Right kidney (tissue), 9 donors: ENCODE measurements around the gene PRAMEF27.
"Not testable (repeated sequence)": the region's sequence is repeated elsewhere in the genome, so short reads cannot be mapped to it uniquely, and the experiment has no call there.

Source experiments
- DNase-seq: peaks from one replicate; pipeline ENCODE4 v3.0.0-alpha.2; 2016
- long read RNA-seq, 8 donors: transcript quantifications; one replicate each; lab custom pipeline, GENCODE V29; 2026

The PRAMEF27 gene
- long read RNA-seq, donor 1, result 0 reads
- long read RNA-seq, donor 2, result 0 reads
- long read RNA-seq, donor 3, result 0 reads
- long read RNA-seq, donor 4, result 0 reads
- long read RNA-seq, donor 5, result 0 reads
- long read RNA-seq, donor 6, result 0 reads
- long read RNA-seq, donor 7, result 0 reads
- long read RNA-seq, donor 8, result 0 reads

DNA sequence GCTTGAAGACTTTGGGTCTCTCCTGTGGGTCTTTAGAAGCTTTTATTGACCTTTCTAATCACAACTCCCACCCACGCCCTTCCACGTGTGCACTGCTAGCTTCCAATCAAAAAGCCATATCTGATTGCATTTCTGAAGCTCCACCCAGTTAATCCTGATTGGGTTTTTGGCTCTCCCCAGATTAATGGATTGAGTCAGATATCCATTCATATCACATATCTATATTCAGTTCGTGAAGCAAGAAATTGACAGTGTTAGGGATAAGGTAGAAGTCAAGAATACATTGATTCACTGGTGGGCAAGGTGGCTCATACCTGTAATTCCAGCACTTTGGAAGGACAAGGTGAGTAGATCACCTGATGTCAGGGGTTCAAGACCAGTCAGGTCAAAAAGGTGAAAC is at the start of gene PRAMEF27:
Gene PRAMEF27, minus strand, starts transcription at position 101 of the 400 bp plus-strand sequence. CDS start 2,916 bp downstream, outside the sequence.
- DNase-seq, result not testable (repeated sequence)

DNA sequence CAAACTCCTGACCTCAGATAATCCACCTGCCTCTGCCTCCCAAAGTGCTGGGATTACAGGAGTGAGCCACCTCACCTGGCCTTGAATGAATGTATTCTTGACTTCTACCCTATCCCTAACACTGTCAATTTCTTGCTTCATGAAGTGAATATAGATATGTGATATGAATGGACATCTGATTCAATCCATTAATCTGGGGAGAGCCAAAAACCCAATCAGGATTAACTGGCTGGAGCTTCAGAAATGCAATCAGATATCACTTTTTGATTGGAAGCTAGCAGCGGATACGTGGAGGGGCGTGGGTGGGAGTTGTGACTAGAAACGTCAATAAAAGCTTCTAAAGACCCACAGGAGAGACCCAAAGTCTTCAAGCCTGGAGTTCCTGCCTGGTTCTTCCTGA is 14.1 kb upstream of the PRAMEF27 start, which contains the start of gene PRAMEF25:
Gene PRAMEF25, plus strand, starts transcription at position 301 of the 400 bp plus-strand sequence. CDS start 2,920 bp downstream, outside the sequence.
- DNase-seq, result not testable (repeated sequence)

DNA sequence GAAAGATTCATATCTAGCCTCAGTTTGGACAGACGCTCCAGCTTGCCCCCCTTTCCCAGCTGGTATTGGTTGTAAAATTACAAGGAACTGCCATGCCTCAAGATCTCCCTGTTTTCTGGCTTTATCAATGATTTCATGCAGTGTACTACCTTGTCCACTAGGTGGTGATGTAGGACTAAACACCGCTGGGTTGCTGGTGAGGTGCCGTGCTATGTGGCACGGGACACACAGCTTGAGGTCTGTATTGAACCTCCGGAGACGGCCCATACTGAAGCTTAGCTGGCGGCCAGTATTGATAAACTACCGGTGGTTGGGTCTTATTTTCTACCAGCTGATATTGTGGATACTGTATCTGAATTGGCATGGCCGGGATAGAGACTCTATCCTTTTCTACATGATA is 36.5 kb downstream of the PRAMEF27 start:
- DNase-seq, result not testable (repeated sequence)

GRCh38 chr1:13011932-13012331 is 44.4 kb downstream of the PRAMEF27 start:
- DNase-seq, result not testable (repeated sequence)

DNA sequence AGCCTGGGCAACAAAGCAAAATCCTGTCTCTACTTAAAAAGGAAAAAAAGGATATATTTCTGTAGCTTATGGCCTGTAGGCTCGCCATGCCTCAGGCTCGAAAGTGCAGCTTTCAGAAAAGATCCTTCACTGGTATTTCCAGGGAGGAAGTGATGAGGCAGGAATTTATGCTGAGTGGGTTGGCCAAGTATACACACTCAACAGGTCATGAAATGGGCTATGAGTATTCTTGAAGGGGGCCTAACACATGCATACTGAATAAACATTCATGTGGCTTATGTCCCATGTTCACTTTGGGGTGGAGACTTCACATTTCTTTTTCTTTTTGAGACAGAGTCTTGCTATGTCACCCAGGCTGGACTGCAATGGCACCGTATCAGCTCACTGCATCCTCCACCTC is 47.0 kb downstream of the PRAMEF27 start:
- DNase-seq, result not testable (repeated sequence)

DNA sequence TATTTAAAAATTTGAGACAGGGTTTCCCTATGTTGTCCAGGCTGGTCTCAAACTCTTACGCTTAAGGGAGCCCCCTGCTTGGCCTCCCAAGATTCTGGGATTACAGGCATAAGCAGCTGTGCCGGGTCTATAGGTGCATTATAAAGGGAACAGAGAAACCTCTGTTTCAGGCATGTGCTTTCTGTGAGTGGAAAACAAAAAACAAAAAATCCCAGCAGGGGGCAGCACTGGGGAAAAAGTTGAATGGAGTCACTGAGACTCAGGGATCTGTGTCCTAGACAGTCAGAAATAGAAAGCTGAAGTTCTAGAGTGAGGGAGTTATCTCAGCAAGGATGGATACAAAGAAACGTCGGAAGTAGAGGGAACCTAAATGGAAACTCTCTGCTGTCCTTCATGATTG is 50.6 kb downstream of the PRAMEF27 start:
- DNase-seq, result not testable (repeated sequence)
